ENCODE data around the gene FLRT2.

- TF ChIP-seq CTCF (IDR thresholded peaks at IDR 0.05) (no peak), EP300 (IDR thresholded peaks at IDR 0.05; ENCODE audit: low read depth) (no peak)
Observed at GRCh38 chr14:85545738-85546137, 15.8 kb downstream of the FLRT2 start.
